ENCODE results near the gene TOPBP1.

GRCh38 chr3:133595341-133595740, 66.4 kb downstream of the TOPBP1 start:
- TF ChIP-seq CTCF (IDR thresholded peaks at IDR 0.05) (no peak), POLR2A (IDR thresholded peaks at IDR 0.05) (no peak)

Measured in lower leg skin (tissue), 3 donors.